DMS79 (cell line): ENCODE measurements around the gene ACBD6.
A peak's percentile ranks its signal among the peaks of the same experiment; 100 is the strongest.

Source experiments
- DNase-seq: peaks from one replicate; lab custom pipeline; 2025; lab: John Stamatoyannopoulos, UW

Gene ACBD6

GRCh38 chr1:180525715-180526039 lies 23.3 kb upstream of the ACBD6 start:
- DNase-seq, result no peak

DNA sequence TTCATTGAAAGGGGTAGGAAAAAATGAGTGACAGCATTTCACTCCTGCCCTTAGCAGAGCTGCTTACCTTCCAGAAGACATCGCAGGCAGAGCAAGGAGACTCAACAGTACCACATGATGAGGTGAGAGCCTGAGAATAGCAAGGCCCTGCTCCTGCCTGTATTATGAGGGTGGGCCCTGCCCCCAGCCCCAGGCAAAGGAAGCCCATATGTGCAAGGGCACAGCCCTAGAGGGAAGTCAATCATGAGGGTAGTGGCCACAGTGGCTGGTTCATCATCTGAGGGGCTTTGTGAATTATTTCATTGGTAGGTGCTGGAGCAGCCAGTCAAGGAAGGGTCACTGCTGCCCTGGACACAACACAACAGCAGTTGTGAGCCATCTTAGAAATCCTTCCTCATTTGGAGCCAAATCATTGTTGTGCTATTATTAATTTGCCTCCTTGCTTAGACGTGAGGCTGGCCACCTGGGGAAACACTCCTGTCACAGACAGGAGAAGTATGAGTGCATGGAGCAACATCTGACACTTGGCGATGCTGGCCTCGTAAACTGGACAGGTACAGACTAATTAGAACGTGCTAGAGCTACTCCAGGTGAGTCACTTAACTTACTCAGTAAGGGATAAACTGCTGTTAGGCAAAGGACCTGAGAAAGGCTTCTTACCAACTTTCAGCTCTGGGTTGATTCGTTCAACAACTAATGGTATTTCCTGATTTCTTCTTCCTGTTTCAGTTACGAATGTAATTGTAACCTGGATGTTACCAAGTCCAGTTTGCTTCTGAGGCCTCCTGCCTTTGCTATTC lies 22.7 kb upstream of the ACBD6 start:
- DNase-seq, result no peak

- no peak for DNase-seq
Observed at GRCh38 chr1:180524160-180524914, 22.0 kb upstream of the ACBD6 start.

GRCh38 chr1:180522213-180522515 lies 19.8 kb upstream of the ACBD6 start:
- no peak for DNase-seq

- DNase-seq, result no peak
Observed at GRCh38 chr1:180521474-180522212, 19.3 kb upstream of the ACBD6 start.

DNA sequence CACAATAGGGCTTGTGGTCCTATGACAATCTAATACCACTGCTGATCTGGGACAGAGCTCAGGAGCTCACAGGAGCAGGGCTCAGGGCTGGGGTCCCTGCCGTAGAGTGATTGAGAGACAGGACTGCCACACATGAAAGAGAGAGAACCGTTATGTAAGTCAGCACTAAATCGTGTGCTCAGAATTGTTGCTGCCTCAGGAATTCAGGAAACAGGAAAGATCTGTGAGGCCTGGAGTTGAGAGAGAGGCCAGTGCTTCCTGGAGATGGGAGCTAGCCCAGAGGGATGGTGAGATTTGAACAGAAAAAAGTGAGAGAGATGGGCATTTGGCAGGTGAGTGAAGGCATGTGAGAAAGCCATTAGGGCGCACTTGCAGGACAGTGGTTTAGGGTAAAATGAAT lies 17.5 kb upstream of the ACBD6 start:
- no peak for DNase-seq

DNA sequence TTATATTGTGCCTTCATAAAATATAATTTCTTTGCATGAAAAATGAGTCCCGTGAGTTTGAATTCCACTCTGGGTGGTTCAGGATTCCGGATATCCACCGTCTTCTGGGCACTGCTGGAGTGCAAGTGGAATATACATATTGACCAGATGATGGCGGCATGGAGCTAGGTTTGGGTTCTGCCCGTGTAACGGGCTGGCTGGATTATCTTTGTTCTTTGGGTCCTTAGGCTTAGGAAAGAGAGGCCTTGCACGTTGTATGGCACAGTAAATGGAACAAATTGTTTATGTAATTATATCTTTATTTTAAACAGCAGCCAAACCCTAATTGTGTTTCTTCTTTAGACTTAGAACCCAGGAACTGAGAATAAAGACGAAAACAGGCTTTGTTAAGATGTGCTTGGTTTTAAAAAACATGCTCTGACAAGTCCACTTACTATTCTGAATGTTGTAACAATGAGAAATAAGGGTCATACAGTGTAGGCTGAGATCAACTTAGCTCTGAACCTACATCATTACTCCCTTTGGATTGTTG lies 13.5 kb upstream of the ACBD6 start:
- DNase-seq, result peak; percentile 47

DNA sequence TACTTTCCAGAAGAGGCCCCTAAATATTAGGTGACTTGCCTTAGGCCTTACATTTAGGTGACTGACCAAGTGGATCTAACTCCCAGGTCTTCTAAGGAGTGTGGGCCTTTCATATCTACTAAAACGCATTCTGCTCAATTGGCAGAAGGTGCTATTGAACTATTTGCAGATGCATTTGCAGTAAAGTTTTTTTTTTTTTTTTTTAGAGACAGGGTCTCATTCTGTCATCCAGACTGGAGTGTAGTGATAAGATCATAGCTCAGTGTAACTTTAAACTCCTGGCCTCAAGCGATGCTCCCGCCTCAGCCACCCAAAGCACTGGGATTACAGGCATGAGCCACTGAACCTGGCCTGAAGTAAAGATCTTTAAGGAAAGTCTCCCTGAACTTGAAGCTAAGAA lies 13.0 kb upstream of the ACBD6 start:
- DNase-seq, result no peak

DNA sequence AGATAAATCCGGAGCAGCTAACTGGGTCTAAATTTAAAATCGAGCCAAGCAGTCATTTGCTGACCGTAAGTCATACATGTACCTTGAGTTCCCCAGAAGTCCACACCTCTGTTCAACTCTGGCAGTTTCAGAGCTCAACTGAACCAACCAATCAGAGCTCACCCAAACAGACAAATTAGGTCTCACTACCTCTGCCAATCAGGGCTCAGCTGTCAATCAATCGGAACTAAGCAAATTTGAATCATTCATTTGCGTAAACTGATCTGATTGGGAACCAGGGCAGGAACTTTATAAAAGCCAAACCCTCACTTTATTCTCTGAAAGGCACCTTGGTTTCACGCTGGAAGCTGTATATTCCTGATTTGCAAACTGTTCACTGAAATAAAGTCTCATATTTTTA lies 11.2 kb upstream of the ACBD6 start:
- no peak for DNase-seq

DNA sequence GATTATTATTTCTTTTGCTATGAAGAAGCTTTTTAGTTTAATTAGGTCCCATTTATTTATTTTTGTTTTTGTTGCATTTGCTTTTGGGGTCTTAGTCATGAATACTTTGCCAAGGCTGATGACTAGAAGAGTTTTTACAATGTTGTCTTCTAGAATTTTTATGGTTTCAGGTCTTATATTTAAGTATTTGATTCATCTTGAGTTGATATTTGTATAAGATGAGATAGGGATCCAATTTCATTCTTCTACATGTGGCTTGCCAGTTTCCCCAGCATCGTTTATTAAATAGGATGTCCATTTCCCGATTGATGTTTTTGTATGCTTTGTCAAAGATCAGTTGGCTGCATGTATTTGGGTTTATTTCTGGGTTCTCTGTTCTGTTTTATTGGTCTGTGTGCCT lies 8.5 kb upstream of the ACBD6 start:
- no peak for DNase-seq

GRCh38 chr1:180508725-180509097 lies 6.3 kb upstream of the ACBD6 start:
- DNase-seq, result no peak

GRCh38 chr1:180507795-180508724 lies 5.7 kb upstream of the ACBD6 start:
- no peak for DNase-seq

GRCh38 chr1:180505732-180506335 lies 3.5 kb upstream of the ACBD6 start:
- no peak for DNase-seq

DNA sequence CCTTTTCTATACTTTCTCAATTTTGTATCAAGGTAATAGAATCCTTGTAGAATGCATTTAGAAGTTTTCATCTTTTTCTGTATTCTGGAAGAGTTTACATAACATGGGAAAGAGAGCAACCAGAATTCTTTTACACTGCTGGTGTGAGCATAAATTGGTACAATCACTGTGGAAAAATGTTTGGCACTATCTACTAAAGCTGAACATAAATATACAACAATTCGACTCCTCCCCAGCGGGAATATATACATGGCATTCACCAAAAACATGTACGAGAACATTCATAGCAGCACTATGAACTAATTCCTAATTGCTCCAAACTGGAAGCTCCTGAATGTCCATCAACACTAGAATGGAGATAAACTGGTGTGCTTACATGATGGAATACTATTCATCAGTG lies 1.8 kb upstream of the ACBD6 start:
- no peak for DNase-seq

- no peak for DNase-seq
Observed at GRCh38 chr1:180503280-180503862, 994 bp upstream of the ACBD6 start.

- peak; percentile 75 for DNase-seq
Observed at GRCh38 chr1:180501865-180502360, 464 bp downstream of the ACBD6 start.

GRCh38 chr1:180500689-180501088 lies 1.7 kb downstream of the ACBD6 start:
- no peak for DNase-seq

GRCh38 chr1:180498594-180498993 lies 3.8 kb downstream of the ACBD6 start:
- DNase-seq, result no peak

DNA sequence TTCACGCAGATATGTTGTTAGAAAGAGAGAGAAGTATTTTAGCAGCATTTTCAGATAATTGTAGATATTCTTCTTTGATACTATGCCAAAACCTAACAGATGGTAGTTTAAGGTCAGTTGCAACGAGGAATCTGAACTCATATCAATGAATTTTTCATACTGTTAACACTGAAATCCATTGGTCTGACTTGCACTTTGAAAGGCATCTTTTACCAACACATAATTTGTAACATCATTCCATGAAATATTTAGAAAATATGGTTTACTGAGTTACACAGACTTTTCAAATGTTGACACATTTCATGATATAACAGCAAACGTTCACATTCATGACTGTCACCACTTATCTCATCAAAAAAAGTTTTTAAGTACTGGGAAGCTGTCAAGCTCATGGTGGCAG lies 4.6 kb downstream of the ACBD6 start:
- no peak for DNase-seq

DNA sequence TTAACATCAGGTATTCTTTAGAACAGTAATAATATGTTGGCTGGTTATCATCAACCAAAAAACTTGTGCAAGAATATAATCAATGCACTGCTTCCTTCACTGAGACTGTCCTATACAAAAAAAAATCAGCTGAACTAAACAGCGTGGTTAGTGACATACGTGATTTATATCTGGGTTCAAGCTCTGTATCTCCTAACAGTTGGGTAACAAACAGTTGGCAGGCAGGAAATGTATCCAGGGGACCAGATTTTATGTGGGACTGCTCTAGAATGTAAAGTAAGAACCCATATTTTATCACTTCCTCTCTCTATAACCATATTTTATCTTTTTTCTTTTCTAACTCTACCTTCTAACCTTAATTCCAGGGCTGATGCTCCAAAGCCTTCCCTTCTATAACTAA lies 8.0 kb downstream of the ACBD6 start:
- no peak for DNase-seq

DNA sequence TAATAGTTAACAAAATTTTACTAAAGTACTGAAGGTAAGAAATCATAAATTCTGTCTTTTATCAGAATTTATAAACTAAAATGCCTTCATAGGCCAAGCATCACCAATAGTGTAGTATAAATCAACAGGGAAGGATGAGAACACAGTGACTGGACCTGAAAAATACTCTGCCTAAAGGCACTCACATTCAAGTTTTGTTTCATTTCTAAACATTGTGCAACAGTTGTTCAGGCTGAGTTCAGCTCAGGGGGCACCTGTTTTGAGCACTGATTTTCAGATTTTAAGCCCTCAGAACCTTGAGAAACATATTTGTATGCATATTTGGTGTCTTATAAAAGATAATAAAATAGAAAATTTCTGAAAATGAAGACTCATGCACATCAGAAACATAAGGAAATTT lies 12.4 kb downstream of the ACBD6 start:
- no peak for DNase-seq
